ENCODE measurements around the gene NPTN.
A peak's percentile ranks its signal among the peaks of the same experiment; 100 is the strongest.

Gene NPTN

DNA sequence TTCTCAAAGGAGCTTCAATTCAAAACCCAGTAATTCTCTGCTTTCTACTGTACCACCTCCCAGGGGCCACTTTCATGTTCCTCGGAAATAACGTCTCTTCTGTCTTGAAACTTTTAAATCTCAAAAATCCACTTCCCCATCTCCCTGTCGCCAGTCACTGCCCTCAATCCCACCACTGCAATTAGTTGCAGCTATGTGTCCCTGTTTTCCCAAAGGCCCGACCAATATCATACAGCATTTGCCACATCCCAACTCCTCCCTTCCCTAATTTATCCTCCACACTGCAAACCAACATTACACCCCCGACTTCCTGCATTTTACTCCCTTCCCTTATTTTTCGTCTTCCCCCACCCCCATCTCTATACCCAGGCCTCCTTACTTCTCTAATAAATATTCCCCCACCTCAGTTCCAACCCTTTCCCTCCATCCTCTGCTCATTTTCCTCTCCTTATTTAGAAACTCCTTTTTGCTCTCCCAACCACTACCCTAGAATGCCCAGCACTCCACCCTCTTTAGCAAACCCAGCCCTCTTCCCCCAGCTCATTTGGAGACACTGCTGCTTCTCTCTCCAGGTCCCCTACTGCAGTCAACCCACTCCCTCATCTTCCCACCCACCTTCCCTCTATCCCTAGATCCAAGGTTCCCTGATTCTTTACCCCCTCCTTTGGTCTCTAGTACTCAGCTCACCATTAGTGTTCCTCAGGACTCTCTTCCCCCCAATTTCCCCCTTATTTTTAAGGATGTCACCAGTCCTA lies 1.1 kb downstream of the NPTN start:
- peak; percentile 50 for DNase-seq (ENCODE audit: low read depth)

- DNase-seq (ENCODE audit: low read depth) = no peak
Observed at GRCh38 chr15:73630921-73631362, 2.2 kb downstream of the NPTN start.

GRCh38 chr15:73629798-73630429 lies 3.3 kb downstream of the NPTN start:
- DNase-seq (ENCODE audit: low read depth) = no peak

GRCh38 chr15:73628976-73629797 lies 4.0 kb downstream of the NPTN start:
- DNase-seq (ENCODE audit: low read depth) = no peak

GRCh38 chr15:73628102-73628501 lies 5.1 kb downstream of the NPTN start:
- no peak for DNase-seq (ENCODE audit: low read depth)

DNA sequence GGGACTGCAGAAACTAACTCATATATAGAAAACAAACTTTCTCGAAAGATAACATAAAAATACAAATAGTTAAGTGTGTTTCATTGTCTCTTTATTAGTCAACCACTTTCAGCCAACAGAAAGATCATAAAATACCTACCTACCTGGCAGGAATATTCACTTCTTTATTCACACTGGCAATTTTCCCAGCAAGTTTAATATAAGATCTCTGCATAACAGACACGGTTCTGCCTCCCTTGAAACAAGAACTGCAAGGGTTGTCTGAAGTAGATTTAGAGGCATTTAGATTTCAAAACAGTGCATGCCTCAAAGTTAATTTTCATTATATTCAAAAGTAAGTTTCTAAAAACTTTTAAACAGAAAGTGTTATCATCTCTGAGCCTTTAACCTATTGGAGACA lies 7.1 kb downstream of the NPTN start:
- no peak for DNase-seq (ENCODE audit: low read depth)

GRCh38 chr15:73624530-73624929 lies 8.7 kb downstream of the NPTN start:
- no peak for DNase-seq (ENCODE audit: low read depth)

- DNase-seq (ENCODE audit: low read depth) = no peak
Observed at GRCh38 chr15:73621286-73621826, 11.8 kb downstream of the NPTN start.

DNA sequence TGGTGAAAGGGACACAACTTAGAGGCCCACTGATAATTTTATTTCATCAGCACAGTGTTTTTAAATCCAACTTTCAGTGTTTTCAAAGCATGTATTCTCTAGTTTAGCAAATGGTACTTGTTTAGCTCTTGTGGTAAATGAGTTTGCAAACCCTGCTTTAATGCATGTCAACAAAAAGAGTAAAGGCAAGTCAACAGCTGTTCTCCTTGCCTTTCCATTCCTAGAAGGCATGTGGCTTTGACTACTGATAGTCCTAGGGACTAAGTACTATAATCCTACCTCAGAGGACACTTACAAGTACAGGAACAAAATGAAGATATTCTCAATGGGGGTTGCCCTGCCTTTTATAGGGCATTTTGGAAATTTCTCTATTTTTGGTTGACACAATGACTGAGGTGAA lies 13.1 kb downstream of the NPTN start:
- DNase-seq (ENCODE audit: low read depth) = no peak

DNA sequence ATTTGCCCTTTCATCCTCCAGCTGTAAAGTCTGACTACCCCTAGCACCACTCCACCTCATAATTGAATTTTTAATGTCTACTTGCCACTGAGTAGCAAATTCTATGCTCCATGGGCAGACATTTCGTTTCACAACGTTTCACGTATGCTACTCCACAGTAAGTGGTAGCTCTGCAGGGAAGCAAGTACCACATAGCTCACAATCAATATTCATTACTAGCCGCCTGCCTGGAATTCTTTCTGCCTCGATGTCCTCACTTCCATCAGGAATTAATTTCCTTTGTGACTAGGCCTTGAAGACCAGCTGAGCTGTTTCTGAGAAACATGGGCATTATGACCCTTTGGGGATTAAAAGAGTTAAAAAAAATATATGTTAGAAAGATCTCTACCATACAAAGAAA lies 15.3 kb downstream of the NPTN start:
- DNase-seq (ENCODE audit: low read depth) = no peak

DNA sequence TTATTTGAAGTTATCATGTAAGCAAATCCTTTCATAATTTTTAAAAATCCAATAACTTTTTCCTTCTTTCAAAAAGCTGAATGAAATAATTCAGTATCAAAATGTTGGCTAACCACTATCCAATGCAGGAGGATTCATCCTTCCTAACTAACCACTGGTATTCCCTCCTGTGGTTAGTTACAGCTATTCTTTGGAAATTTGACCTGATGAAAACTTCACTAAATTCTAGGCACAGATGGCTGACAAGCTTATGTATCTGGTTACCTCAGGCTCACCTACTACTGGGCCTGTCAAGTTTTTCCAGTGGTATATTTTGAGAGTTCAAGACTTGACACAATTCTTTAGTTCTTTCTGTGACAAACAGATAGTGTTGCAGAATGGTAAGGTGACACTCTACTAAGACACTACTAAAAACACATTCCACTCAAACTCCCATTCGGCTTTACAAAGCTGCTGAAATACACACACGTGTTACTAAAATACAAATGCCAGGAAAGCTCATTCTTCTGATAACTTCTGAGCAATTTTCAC lies 15.8 kb downstream of the NPTN start:
- no peak for DNase-seq (ENCODE audit: low read depth)

- peak; percentile 41 for DNase-seq (ENCODE audit: low read depth)
Observed at GRCh38 chr15:73608941-73609340, 24.2 kb downstream of the NPTN start.

DNA sequence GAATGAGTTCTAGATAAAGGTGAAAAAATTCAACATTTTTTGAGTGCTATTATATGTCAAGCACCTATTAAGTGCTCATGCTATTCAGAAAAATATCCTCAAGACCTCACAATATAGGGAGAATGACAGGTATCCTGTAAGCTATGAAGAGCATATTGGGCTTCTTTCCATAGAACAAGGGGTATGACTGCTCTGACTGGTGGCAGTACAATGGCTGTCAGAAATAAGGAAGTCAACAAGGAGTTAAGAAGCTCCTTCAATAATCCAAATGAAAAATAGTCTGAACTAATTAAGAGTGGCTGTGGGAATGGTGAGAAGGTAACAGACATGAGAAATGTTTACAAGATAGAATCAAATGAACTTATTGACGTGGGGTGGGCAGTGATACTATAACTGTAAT lies 24.7 kb downstream of the NPTN start:
- no peak for DNase-seq (ENCODE audit: low read depth)

DNA sequence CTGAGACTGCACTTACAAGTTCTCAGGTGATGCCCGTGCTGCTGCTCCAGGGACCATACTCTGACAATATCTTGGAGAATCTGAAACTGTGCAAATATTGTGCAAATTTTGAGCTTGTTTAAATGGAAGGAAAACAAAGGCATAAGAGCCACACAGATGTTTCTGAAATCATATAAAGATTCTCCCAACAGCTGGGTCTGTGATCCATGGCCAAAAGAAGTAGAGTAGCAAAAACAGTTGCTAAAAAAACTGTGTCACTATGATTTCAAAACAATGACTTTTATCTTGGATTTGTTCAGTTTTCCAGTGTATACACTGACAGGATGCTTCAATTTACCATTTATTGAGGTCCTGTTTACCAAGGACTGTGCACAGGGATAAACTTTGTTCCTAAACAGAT lies 25.3 kb downstream of the NPTN start:
- no peak for DNase-seq (ENCODE audit: low read depth)

- no peak for DNase-seq (ENCODE audit: low read depth)
Observed at GRCh38 chr15:73607405-73607804, 25.8 kb downstream of the NPTN start.

DNA sequence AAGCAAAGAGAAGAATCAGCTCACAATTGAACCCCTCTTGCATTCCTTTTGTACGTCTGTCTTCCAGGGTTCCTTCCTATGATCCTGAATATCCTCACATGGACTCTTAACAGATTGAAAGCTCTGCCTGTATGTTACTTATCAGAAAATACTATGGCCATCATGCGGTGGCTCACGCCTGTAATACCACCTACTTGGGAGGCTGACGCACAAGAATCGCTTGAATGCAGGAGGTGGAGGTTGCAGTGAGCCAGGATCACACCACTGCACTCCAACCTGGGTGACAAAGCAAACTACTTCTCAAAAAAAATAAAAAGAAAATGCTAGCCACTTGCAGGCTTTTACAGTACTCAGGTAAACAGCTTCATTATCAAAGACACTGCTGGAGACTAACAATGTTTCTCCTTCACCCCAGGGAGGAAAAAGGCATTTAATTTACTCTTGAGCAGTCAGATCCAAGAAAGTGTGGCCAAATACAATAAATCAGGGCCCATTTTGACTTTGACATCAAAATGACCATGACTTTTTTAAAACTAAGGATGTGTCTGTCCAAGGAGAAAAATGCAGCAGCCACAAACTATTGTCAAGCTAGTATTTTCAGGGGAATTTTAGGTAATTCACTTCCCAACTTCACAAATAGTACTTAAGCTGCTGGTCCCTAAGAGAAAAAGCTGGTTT lies 27.3 kb downstream of the NPTN start:
- DNase-seq (ENCODE audit: low read depth) = no peak

DNA sequence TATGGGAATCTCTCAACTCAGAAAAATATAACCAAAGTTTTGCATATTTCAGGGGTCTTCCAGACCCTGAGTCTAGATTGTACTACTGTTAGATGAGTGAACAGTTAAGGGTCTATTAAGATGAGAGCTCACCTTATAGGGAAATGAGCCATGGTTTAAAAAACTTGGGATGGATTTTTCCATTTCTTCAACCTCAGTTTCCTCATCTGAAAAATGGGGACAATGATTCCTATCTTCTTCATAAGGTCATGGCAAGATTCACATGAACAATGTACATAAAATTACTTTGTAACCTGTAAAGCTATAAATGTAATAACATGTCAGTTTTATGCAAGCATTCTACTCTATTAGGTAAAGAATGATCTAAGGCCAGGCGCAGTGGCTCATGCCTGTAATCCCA lies 28.7 kb downstream of the NPTN start:
- DNase-seq (ENCODE audit: low read depth) = no peak

DNA sequence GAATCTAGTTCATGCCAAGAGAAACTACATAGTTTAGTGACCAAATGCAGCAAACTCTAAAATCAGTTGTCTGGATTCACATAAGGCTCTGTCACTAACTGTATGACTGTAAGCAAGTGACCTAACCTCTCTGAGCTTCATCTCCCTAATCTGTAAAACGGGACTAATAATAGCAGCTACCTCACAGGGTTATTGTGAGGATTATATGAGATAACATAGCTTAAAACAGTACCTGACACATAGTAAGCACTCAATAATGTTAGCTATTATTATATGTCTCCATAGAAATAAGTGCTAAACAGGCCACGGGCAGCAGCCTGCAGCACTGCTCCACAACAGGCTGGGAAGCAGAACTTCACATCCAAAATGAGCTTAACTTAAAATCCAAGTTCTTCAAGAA lies 30.2 kb downstream of the NPTN start:
- DNase-seq (ENCODE audit: low read depth) = no peak

GRCh38 chr15:73602446-73602843 lies 30.7 kb downstream of the NPTN start:
- no peak for DNase-seq (ENCODE audit: low read depth)

- DNase-seq (ENCODE audit: low read depth) = peak; percentile 36
Observed at GRCh38 chr15:73601451-73602445, 31.4 kb downstream of the NPTN start.

All from stromal cell of bone marrow (primary cell).